ENCODE measurements around the gene CSNK2A2. TPM values are rescaled to one million over a fixed set of nuclear protein-coding genes. Genes with fewer than 3 reads are reported as not detected.

CSNK2A2 gene
- total and polyA plus RNA-seq, 10 of the 15 experiments (the other 5 are each of a cell fraction or from before 2014, with no cell fraction given) = 17.4 to 79.1 (median 29.4) TPM

GRCh38 chr16:58148099-58148498, 49.8 kb downstream of the CSNK2A2 start:
- no peak for FAIRE-seq
- no TSS peak for BruUV-seq (replicated peaks)
- intact Hi-C loops (cut with micrococcal nuclease; ENCODE audit: unreplicated experiment) = no loop called here
- 65% methylated on average over 2 of the region's 2 CpGs for WGBS (ENCODE audit: insufficient coverage, insufficient replicate concordance, low lambda C conversion rate, missing lambda C conversion rate)
- ATAC-seq = no peak
- H4K20me1 ChIP-seq (ENCODE audit: control insufficient read depth, insufficient read depth) = no peaks in the 10 kb centered on the region
- in situ Hi-C loops (cut with MboI) = no loop called here
- no peaks in the 10 kb centered on the region for H3K79me2 ChIP-seq (ENCODE audit: control insufficient read depth, insufficient read depth, low read length)
- ChIA-PET POLR2A (no interaction called here), CTCF (no interaction called here), SMC1A (ENCODE audit: uncharacterized antibody, unreplicated experiment) (no interaction called here), RAD21 (ENCODE audit: unreplicated experiment) (no interaction called here)
- H3K27me3 ChIP-seq (replicated peaks in 1 of 2; ENCODE audit: control insufficient read depth in 2 of 2, insufficient read depth in 2 of 2, low read length in 1 of 2) = no peaks in the 10 kb centered on the region
- H2AFZ ChIP-seq (ENCODE audit: control insufficient read depth, low read depth, low read length) = no peak overlapping the region
- H3K4me2 ChIP-seq (ENCODE audit: control insufficient read depth, insufficient read depth) = no peak overlapping the region
- no peak overlapping the region for H3K4me3 ChIP-seq
- no peaks in the 10 kb centered on the region for H3K36me3 ChIP-seq (ENCODE audit: control insufficient read depth in 2 of 2, insufficient read depth in 2 of 2, low read length in 1 of 2)
- no peak for TF ChIP-seq TCF7 (IDR thresholded peaks at IDR 0.05; ENCODE audit: borderline replicate concordance)
- TF ChIP-seq ZNF274 (IDR thresholded peaks at IDR 0.05; ENCODE audit: insufficient read depth, insufficient read length) = no peak
- TF ChIP-seq, protein P1, sequence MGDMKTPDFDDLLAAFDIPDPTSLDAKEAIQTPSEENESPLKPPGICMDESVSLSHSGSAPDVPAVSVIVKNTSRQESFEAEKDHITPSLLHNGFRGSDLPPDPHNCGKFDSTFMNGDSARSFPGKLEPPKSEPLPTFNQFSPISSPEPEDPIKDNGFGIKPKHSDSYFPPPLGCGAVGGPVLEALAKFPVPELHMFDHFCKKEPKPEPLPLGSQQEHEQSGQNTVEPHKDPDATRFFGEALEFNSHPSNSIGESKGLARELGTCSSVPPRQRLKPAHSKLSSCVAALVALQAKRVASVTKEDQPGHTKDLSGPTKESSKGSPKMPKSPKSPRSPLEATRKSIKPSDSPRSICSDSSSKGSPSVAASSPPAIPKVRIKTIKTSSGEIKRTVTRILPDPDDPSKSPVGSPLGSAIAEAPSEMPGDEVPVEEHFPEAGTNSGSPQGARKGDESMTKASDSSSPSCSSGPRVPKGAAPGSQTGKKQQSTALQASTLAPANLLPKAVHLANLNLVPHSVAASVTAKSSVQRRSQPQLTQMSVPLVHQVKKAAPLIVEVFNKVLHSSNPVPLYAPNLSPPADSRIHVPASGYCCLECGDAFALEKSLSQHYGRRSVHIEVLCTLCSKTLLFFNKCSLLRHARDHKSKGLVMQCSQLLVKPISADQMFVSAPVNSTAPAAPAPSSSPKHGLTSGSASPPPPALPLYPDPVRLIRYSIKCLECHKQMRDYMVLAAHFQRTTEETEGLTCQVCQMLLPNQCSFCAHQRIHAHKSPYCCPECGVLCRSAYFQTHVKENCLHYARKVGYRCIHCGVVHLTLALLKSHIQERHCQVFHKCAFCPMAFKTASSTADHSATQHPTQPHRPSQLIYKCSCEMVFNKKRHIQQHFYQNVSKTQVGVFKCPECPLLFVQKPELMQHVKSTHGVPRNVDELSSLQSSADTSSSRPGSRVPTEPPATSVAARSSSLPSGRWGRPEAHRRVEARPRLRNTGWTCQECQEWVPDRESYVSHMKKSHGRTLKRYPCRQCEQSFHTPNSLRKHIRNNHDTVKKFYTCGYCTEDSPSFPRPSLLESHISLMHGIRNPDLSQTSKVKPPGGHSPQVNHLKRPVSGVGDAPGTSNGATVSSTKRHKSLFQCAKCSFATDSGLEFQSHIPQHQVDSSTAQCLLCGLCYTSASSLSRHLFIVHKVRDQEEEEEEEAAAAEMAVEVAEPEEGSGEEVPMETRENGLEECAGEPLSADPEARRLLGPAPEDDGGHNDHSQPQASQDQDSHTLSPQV (IDR thresholded peaks at IDR 0.05) = no peak
- no peak for TF ChIP-seq IKZF1 (conservative IDR thresholded peaks at IDR 0.05)
- no peak for TF ChIP-seq SIN3A (IDR thresholded peaks at IDR 0.05; ENCODE audit: low read depth, low read length)
- TF ChIP-seq SMAD1 (IDR thresholded peaks at IDR 0.05; ENCODE audit: low read depth, partially characterized antibody) = no peak
- TF ChIP-seq, protein P2, sequence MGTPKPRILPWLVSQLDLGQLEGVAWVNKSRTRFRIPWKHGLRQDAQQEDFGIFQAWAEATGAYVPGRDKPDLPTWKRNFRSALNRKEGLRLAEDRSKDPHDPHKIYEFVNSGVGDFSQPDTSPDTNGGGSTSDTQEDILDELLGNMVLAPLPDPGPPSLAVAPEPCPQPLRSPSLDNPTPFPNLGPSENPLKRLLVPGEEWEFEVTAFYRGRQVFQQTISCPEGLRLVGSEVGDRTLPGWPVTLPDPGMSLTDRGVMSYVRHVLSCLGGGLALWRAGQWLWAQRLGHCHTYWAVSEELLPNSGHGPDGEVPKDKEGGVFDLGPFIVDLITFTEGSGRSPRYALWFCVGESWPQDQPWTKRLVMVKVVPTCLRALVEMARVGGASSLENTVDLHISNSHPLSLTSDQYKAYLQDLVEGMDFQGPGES (IDR thresholded peaks at IDR 0.05) = no peak
- TF ChIP-seq ZNF384 (IDR thresholded peaks at IDR 0.05; ENCODE audit: borderline replicate concordance, low read depth, low read length) = no peak
- TF ChIP-seq PML (IDR thresholded peaks at IDR 0.05; ENCODE audit: low read length) = no peak
- TF ChIP-seq SREBF1 (IDR thresholded peaks at IDR 0.05; ENCODE audit: low read length) = no peak
- TF ChIP-seq ZNF207 (IDR thresholded peaks at IDR 0.05; ENCODE audit: borderline replicate concordance) = no peak
- TF ChIP-seq MTA2 (IDR thresholded peaks at IDR 0.05; ENCODE audit: low read depth) = no peak
- no peaks in the 10 kb centered on the region for H3K9me3 ChIP-seq (replicated peaks; ENCODE audit: control insufficient read depth, insufficient read depth, low read length)
- H3K27ac ChIP-seq (ENCODE audit: control insufficient read depth, insufficient read depth) = no peak overlapping the region
- no peak for DNase-seq (ENCODE audit: low read depth, low spot score)
- no peak overlapping the region for H3K9ac ChIP-seq (ENCODE audit: control insufficient read depth, insufficient read depth, low read length)
- H3K4me1 ChIP-seq (ENCODE audit: control insufficient read depth, insufficient read depth, low read length) = no peaks in the 10 kb centered on the region

Data from GM12878 (cell line).